ENCODE measurements around the gene TMC7. TPM values are rescaled to one million over a fixed set of nuclear protein-coding genes. Genes with fewer than 3 reads are reported as not detected.

TMC7 gene
- total and polyA plus RNA-seq, 2 of the 8 experiments (the other 6 are each of a cell fraction or from before 2014, with no cell fraction given) = 2.3 to 2.6 TPM

- H3K23ac ChIP-seq (ENCODE audit: insufficient read length) = no peak overlapping the region
- no peak overlapping the region for H3K4me2 ChIP-seq (ENCODE audit: insufficient read depth in 1 of 2, low read depth in 2 of 2, low read length in 2 of 2)
- peak; percentile 81 for TF ChIP-seq JUND (IDR thresholded peaks at IDR 0.05; ENCODE audit: low read length)
- TF ChIP-seq CHD1 (IDR thresholded peaks at IDR 0.05; ENCODE audit: low read depth, low read length) = no peak
- no peak for FAIRE-seq
- no peak overlapping the region for H2BK12ac ChIP-seq (ENCODE audit: low read depth, low read length)
- no peak overlapping the region for H3K27ac ChIP-seq (ENCODE audit: low read depth, low read length)
- H3K14ac ChIP-seq (ENCODE audit: insufficient read length) = no peak overlapping the region
- no peak overlapping the region for H3K9ac ChIP-seq (replicated peaks in 1 of 4; ENCODE audit: extremely low read depth in 1 of 4, low read depth in 3 of 4, low read length in 3 of 4)
- no peaks in the 10 kb centered on the region; a peak in 1 of 4 replicates for H3K9me3 ChIP-seq (ENCODE audit: insufficient read depth in 2 of 2, low read depth in 1 of 2, low read length in 1 of 2)
- 87% methylated on average over 5 of the region's 5 CpGs; no CpG with 5 or more reads in 1 of the 2 experiments for WGBS, 2 experiments (ENCODE audit: extremely low coverage in 1 of 2, insufficient coverage in 1 of 2, insufficient read length in 1 of 2, insufficient replicate concordance in 2 of 2, low coverage in 1 of 2, low lambda C conversion rate in 2 of 2, missing lambda C conversion rate in 1 of 2)
- no peaks in the 10 kb centered on the region for H3K79me1 ChIP-seq (ENCODE audit: low read depth, low read length)
- ChIA-PET CTCF (ENCODE audit: partially characterized antibody) (interaction anchor here (0.7 to 2.5 kb wide), 14 partner anchors 10 to 297 kb away, joined by 3 to 27 read pairs (median 6); no protein-coding TSS in a partner anchor), POLR2A (ENCODE audit: partially characterized antibody) (no interaction called here)
- no peak overlapping the region for H2BK120ac ChIP-seq (replicated peaks; ENCODE audit: low read depth, low read length)
- no peak overlapping the region for H3K4me3 ChIP-seq (ENCODE audit: extremely low read depth in 1 of 4, insufficient read depth in 2 of 4, low read depth in 3 of 4, low read length in 4 of 4)
- no peak overlapping the region for H4K8ac ChIP-seq (ENCODE audit: extremely low read depth, insufficient read depth, low read length)
- H3K27me3 ChIP-seq (replicated peaks in 1 of 4; ENCODE audit: control insufficient read depth in 3 of 4, extremely low read depth in 1 of 4, insufficient read depth in 3 of 4, low read length in 3 of 4) = no peaks in the 10 kb centered on the region; a peak in 1 of 7 replicates
- H3K4ac ChIP-seq (replicated peaks; ENCODE audit: insufficient read length, low read depth, low read length) = no peak overlapping the region
- H2BK5ac ChIP-seq (ENCODE audit: low read depth, low read length) = no peak overlapping the region
- no peaks in the 10 kb centered on the region for H3K4me1 ChIP-seq (replicated peaks in 1 of 4; ENCODE audit: control insufficient read depth in 3 of 4, insufficient read depth in 4 of 4, low read length in 3 of 4)
- H3K79me2 ChIP-seq (ENCODE audit: control insufficient read depth in 1 of 2, insufficient read depth in 2 of 2, low read length in 2 of 2) = no peaks in the 10 kb centered on the region
- no peak overlapping the region for H4K5ac ChIP-seq (ENCODE audit: insufficient read length, low read depth, low read length)
- no peak overlapping the region for H2AFZ ChIP-seq (ENCODE audit: low read length)
- no peak overlapping the region for H2BK15ac ChIP-seq (ENCODE audit: low read length)
- no peak overlapping the region for H3K56ac ChIP-seq (replicated peaks; ENCODE audit: insufficient read length, low read depth, low read length)
- no peaks in the 10 kb centered on the region for H3K23me2 ChIP-seq (ENCODE audit: low read depth, low read length)
- H2BK20ac ChIP-seq (ENCODE audit: low read length) = no peak overlapping the region
- no peak for DNase-seq (ENCODE audit: low read depth in 1 of 2, low spot score in 2 of 2)
- no peak overlapping the region for H2AK5ac ChIP-seq (ENCODE audit: low read depth, low read length)
- no peak overlapping the region for H3K18ac ChIP-seq (ENCODE audit: extremely low read depth, low read length)
- H3K36me3 ChIP-seq (ENCODE audit: control insufficient read depth in 2 of 4, insufficient read depth in 4 of 4, low read length in 3 of 4) = no peaks in the 10 kb centered on the region
- no peaks in the 10 kb centered on the region for H4K20me1 ChIP-seq (replicated peaks in 1 of 2; ENCODE audit: control insufficient read depth in 1 of 2, insufficient read depth in 2 of 2, low read length in 2 of 2)
- H4K91ac ChIP-seq (replicated peaks; ENCODE audit: insufficient read length, low read length) = no peak overlapping the region
Observed at GRCh38 chr16:19095654-19096053, 111.9 kb downstream of the TMC7 start.

Measured in H1 (cell line).